HL-60 (cell line): ENCODE measurements around the gene ETNK2.

Source experiments
- DNase-seq, 2 experiments: peaks; one replicate each; pipeline ENCODE4 v3.0.0-alpha.2; 2010 to 2020; ENCODE audit warnings: low read depth in 1 of 2, low spot score in 1 of 2
- H3K27ac ChIP-seq: fragments of 250-450 bp; sonication (Bioruptor Pico); replicated peaks from 2 replicates; pipeline ENCODE4 v1.5.1; 2020; ENCODE audit warnings: mild to moderate bottlenecking, moderate library complexity
- H3K27me3 ChIP-seq: fragments of 250-450 bp; sonication (Bioruptor Pico); 2 replicates; pipeline ENCODE4 v1.5.1; 2021; ENCODE audit warnings: mild to moderate bottlenecking, moderate library complexity; ENCODE audit not compliant: insufficient read depth, poor library complexity, severe bottlenecking
- H3K4me3 ChIP-seq: replicated peaks from 2 replicates; pipeline ENCODE4 v1.5.1; 2011; ENCODE audit warnings: mild to moderate bottlenecking, control low read depth, low read length; ENCODE audit not compliant: insufficient read depth
- CTCF ChIP-seq: IDR thresholded peaks from one replicate; pipeline ENCODE4 v1.5.1; 2011; ENCODE audit warnings: low read length, control low read depth, inconsistent platforms; ENCODE audit not compliant: insufficient read depth
- GABPA ChIP-seq: IDR thresholded peaks from 2 replicates; pipeline ENCODE4 v1.6.1; 2012; ENCODE audit warnings: low read depth
- POLR2AphosphoS5 ChIP-seq: IDR thresholded peaks from 2 replicates; pipeline ENCODE4 v1.6.1; 2012; ENCODE audit warnings: low read depth
- REST ChIP-seq: IDR thresholded peaks from 2 replicates; pipeline ENCODE4 v1.6.1; 2012; ENCODE audit warnings: low read depth; ENCODE audit not compliant: insufficient replicate concordance
- SPI1 ChIP-seq: IDR thresholded peaks from 2 replicates; pipeline ENCODE4 v1.6.1; 2012; ENCODE audit warnings: low read depth, mild to moderate bottlenecking, borderline replicate concordance

Gene ETNK2

GRCh38 chr1:204149635-204150565 lies 1.9 kb downstream of the ETNK2 start:
- Histone ChIP-seq H3K4me3 (no peak overlapping the region), H3K27ac (no peak overlapping the region), H3K27me3 (peaks cover 33% of the 10 kb centered on the region)
- TF ChIP-seq GABPA, result no peak
- no peak for TF ChIP-seq CTCF
- TF ChIP-seq REST, result no peak
- no peak for TF ChIP-seq SPI1
- no peak for TF ChIP-seq POLR2AphosphoS5
- DNase-seq, result no peak

- Histone ChIP-seq H3K4me3 (no peak overlapping the region), H3K27ac (no peak overlapping the region), H3K27me3 (peaks cover 30% of the 10 kb centered on the region)
- no peak for DNase-seq
- no peak for TF ChIP-seq POLR2AphosphoS5
- no peak for TF ChIP-seq CTCF
- TF ChIP-seq GABPA, result no peak
- TF ChIP-seq SPI1, result no peak
- TF ChIP-seq REST, result no peak
These were observed 2.7 kb downstream of the ETNK2 start for GRCh38 chr1:204149107-204149506.

- TF ChIP-seq REST (no peak), CTCF (no peak), POLR2AphosphoS5 (no peak), GABPA (no peak), SPI1 (no peak)
- Histone ChIP-seq H3K27me3 (peaks cover 26% of the 10 kb centered on the region), H3K4me3 (no peak overlapping the region), H3K27ac (no peak overlapping the region)
- DNase-seq, result no peak
These were observed 4.1 kb downstream of the ETNK2 start for GRCh38 chr1:204147406-204148383.
